Measurements from ENCODE around the gene LY6G5C. TPM values are rescaled to one million over a fixed set of nuclear protein-coding genes. Genes with fewer than 3 reads are reported as not detected.
A peak's percentile ranks its signal among the peaks of the same experiment; 100 is the strongest.

Gene LY6G5C
- total and polyA plus RNA-seq, 2 of the 13 experiments (the other 11 are each of a cell fraction or from before 2014, with no cell fraction given), result 0.33 to 0.55 TPM

DNA sequence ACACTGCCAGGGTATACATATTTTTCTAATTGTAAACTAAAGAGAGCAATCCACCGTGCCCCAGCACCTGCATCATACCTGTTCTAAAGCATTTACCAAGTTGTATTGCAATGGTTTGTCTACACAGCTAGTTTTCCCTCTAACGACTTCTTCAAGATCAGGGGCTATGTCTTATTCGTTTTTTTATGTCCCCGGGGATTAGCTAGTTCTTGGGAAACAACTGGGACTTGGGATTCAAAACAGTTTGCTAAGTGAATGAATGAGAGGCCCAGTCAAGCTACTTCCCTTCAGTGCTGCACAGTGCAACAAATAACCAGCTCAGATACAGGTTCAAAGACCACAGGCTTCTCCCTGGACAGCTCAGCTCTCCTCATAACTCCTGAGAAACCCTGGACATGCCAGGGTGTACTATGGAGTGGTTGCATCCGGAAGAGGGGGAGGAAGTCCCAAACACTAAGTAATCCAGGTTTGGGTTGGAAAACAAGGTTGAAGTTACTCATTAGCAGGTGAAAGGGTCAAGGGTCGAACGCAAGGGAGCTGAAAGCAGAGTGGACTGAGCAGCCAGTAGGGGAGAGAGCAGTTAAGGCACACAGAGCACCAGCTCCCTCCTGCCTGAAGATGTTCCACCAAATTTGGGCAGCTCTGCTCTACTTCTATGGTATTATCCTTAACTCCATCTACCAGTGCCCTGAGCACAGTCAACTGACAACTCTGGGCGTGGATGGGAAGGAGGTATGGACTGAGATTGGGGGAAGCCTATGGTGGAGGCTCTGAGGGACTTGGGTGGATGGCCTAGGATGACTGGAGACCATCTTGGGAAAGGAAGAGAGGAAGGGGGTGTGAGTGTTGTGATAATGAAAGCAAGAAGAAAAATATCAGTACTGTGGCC, 25.3 kb downstream of the LY6G5C start, which contains the start of gene APOM (continued):
- TF ChIP-seq, protein P1, sequence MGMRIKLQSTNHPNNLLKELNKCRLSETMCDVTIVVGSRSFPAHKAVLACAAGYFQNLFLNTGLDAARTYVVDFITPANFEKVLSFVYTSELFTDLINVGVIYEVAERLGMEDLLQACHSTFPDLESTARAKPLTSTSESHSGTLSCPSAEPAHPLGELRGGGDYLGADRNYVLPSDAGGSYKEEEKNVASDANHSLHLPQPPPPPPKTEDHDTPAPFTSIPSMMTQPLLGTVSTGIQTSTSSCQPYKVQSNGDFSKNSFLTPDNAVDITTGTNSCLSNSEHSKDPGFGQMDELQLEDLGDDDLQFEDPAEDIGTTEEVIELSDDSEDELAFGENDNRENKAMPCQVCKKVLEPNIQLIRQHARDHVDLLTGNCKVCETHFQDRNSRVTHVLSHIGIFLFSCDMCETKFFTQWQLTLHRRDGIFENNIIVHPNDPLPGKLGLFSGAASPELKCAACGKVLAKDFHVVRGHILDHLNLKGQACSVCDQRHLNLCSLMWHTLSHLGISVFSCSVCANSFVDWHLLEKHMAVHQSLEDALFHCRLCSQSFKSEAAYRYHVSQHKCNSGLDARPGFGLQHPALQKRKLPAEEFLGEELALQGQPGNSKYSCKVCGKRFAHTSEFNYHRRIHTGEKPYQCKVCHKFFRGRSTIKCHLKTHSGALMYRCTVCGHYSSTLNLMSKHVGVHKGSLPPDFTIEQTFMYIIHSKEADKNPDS (CRISPR knock-in tag; IDR thresholded peaks at IDR 0.05), result peak; percentile 76; the same call in 1 of the 2 replicates
- peak; percentile 79; the same call in 1 of the 2 replicates for TF ChIP-seq CAMTA2 (CRISPR knock-in tag; IDR thresholded peaks at IDR 0.05; ENCODE audit: borderline replicate concordance)
- TF ChIP-seq, protein P2, sequence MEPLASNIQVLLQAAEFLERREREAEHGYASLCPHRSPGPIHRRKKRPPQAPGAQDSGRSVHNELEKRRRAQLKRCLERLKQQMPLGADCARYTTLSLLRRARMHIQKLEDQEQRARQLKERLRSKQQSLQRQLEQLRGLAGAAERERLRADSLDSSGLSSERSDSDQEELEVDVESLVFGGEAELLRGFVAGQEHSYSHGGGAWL (CRISPR knock-in tag; IDR thresholded peaks at IDR 0.05), result no peak; the same call in 1 of the 2 replicates
- peak; percentile 89; the same call in 1 of the 2 replicates for TF ChIP-seq ZNF556 (CRISPR knock-in tag; IDR thresholded peaks at IDR 0.05; ENCODE audit: borderline replicate concordance)
- TF ChIP-seq MIER2 (CRISPR knock-in tag; IDR thresholded peaks at IDR 0.05), result peak; percentile 87
- TF ChIP-seq SYNCRIP (IDR thresholded peaks at IDR 0.05; ENCODE audit: insufficient read depth, low read depth, low read length), result no peak
- peak; percentile 93 for TF ChIP-seq HIVEP1 (CRISPR knock-in tag; IDR thresholded peaks at IDR 0.05)
- peak; percentile 76; the same call in 1 of the 2 replicates for TF ChIP-seq ZNF782 (CRISPR knock-in tag; IDR thresholded peaks at IDR 0.05; ENCODE audit: borderline replicate concordance)
- TF ChIP-seq PITX1 (CRISPR knock-in tag; IDR thresholded peaks at IDR 0.05), result peak; percentile 99
- peak; percentile 48; the same call in 1 of the 2 replicates for TF ChIP-seq RAD21 (CRISPR knock-in tag; IDR thresholded peaks at IDR 0.05)
- TF ChIP-seq, protein P3, sequence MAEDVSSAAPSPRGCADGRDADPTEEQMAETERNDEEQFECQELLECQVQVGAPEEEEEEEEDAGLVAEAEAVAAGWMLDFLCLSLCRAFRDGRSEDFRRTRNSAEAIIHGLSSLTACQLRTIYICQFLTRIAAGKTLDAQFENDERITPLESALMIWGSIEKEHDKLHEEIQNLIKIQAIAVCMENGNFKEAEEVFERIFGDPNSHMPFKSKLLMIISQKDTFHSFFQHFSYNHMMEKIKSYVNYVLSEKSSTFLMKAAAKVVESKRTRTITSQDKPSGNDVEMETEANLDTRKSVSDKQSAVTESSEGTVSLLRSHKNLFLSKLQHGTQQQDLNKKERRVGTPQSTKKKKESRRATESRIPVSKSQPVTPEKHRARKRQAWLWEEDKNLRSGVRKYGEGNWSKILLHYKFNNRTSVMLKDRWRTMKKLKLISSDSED (CRISPR knock-in tag; IDR thresholded peaks at IDR 0.05), result no peak
- TF ChIP-seq ZNF629 (CRISPR knock-in tag; conservative IDR thresholded peaks at IDR 0.05), result peak; percentile 77
- peak; percentile 77; the same call in 1 of the 2 replicates for TF ChIP-seq YEATS4 (CRISPR knock-in tag; IDR thresholded peaks at IDR 0.05; ENCODE audit: borderline replicate concordance)
- TF ChIP-seq, protein P4, sequence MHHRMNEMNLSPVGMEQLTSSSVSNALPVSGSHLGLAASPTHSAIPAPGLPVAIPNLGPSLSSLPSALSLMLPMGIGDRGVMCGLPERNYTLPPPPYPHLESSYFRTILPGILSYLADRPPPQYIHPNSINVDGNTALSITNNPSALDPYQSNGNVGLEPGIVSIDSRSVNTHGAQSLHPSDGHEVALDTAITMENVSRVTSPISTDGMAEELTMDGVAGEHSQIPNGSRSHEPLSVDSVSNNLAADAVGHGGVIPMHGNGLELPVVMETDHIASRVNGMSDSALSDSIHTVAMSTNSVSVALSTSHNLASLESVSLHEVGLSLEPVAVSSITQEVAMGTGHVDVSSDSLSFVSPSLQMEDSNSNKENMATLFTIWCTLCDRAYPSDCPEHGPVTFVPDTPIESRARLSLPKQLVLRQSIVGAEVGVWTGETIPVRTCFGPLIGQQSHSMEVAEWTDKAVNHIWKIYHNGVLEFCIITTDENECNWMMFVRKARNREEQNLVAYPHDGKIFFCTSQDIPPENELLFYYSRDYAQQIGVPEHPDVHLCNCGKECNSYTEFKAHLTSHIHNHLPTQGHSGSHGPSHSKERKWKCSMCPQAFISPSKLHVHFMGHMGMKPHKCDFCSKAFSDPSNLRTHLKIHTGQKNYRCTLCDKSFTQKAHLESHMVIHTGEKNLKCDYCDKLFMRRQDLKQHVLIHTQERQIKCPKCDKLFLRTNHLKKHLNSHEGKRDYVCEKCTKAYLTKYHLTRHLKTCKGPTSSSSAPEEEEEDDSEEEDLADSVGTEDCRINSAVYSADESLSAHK (CRISPR knock-in tag; IDR thresholded peaks at IDR 0.05; ENCODE audit: borderline replicate concordance), result no peak
- no peak for TF ChIP-seq ZNF496 (CRISPR knock-in tag; IDR thresholded peaks at IDR 0.05; ENCODE audit: insufficient replicate concordance)
- peak; percentile 94 for TF ChIP-seq KDM4B (CRISPR knock-in tag; IDR thresholded peaks at IDR 0.05)
- peak; percentile 94; the same call in 1 of the 2 replicates for TF ChIP-seq FOXJ3 (CRISPR knock-in tag; IDR thresholded peaks at IDR 0.05; ENCODE audit: borderline replicate concordance)
- TF ChIP-seq, protein P5, sequence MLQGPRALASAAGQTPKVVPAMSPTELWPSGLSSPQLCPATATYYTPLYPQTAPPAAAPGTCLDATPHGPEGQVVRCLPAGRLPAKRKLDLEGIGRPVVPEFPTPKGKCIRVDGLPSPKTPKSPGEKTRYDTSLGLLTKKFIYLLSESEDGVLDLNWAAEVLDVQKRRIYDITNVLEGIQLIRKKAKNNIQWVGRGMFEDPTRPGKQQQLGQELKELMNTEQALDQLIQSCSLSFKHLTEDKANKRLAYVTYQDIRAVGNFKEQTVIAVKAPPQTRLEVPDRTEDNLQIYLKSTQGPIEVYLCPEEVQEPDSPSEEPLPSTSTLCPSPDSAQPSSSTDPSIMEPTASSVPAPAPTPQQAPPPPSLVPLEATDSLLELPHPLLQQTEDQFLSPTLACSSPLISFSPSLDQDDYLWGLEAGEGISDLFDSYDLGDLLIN (CRISPR knock-in tag; IDR thresholded peaks at IDR 0.05; ENCODE audit: borderline replicate concordance), result no peak
- peak; percentile 65; the same call in 1 of the 2 replicates for TF ChIP-seq GTF3A (CRISPR knock-in tag; conservative IDR thresholded peaks at IDR 0.05)
- no peak for TF ChIP-seq HNRNPLL (IDR thresholded peaks at IDR 0.05; ENCODE audit: low read depth, low read length, poor library complexity, severe bottlenecking)
- 0 out of 2 replicates have a peak, but pooled peaks have one; percentile 74 for TF ChIP-seq AKAP8 (CRISPR knock-in tag; IDR thresholded peaks at IDR 0.05)
